Mucosa of gallbladder (tissue), 1 donor: Measurements from ENCODE around the gene ABCG1. TPM values are rescaled to one million over a fixed set of nuclear protein-coding genes. Genes with fewer than 3 reads are reported as not detected.
A peak's percentile ranks its signal among the peaks of the same experiment; 100 is the strongest.

Experiments
- DNase-seq: peaks from one replicate; pipeline ENCODE4 v3.0.0-alpha.2; 2020; ENCODE audit warnings: low spot score
- total RNA-seq: library from RNA; stranded (reverse); gene quantifications from one replicate; pipeline ENCODE4 v1.2.1, GENCODE V29; 2021
- donor health status: DM: no; HTN: no; CAD: no.

ABCG1 gene
- total RNA-seq, 1 donor from 2014 or later: 19.5 TPM

GRCh38 chr21:42191696-42192595, 27.0 kb upstream of the ABCG1 start:
- no peak for DNase-seq

DNA sequence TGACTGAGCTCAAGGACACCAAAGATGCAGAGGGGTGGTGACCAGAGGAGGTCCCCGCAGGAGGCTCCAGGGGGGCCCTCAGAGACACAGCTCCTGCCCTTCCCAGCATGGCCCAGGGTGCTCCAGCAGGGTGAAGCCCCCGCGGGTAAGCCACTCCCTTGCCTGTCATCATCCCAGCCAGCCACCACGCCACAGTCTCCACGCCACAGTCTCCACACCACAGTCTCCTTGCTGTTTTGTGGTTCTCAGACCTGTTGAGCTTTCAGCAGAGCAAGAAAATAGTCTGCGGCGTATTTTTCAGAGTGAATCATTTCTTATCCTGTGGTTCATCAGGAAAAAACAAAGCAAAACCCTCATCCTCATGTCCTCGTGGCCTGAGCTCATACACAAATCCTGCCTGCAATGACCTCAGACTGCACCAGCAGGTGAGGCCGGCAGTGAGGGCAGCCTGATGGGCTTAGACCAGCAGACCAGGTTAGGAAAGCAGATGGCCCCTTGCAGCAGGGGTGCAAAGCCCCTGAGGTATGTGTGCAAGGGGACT, 25.7 kb upstream of the ABCG1 start:
- peak; percentile 7 for DNase-seq

- peak; percentile 8 for DNase-seq
Observed at GRCh38 chr21:42193721-42194120, 25.2 kb upstream of the ABCG1 start.

GRCh38 chr21:42194863-42195262, 24.1 kb upstream of the ABCG1 start:
- no peak for DNase-seq

GRCh38 chr21:42195378-42196031, 23.4 kb upstream of the ABCG1 start:
- DNase-seq: peak; percentile 27

- DNase-seq: no peak
Observed at GRCh38 chr21:42198929-42199867, 19.7 kb upstream of the ABCG1 start.

- no peak for DNase-seq
Observed at GRCh38 chr21:42199868-42200463, 19.0 kb upstream of the ABCG1 start.

DNA sequence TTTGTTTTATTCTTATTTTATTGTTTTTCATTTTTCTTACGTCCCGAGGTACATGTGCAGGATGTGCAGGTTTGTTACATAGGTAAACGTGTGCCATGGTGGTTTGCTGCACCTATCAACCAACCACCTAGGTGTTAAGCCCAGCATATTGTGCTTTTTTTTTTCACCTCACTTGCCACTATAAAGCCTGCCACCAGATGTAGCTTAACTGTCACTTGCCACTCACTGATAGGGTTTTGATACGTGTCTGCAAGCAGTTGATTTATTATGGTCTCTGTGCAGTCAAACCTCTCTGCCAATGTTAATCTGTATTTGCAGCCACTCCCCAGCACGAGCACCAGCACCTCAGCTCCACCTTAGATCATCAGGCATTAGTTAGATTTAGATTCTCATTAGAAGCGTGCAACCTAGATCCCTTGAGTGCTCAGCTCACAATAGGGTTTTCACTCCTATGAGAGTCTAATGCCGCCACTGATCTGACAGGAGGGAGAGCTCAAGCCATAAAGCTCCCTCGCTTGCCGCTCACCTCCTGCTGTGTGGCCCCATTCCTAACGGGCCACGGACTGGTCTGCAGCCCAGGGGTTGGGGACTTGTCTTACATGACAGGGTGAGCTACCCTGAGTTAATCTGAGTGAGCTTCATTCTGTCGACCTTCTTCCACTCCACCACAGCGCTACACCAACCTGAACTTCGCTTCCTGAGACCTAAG, 17.9 kb upstream of the ABCG1 start:
- no peak for DNase-seq

GRCh38 chr21:42201615-42202161, 17.3 kb upstream of the ABCG1 start:
- no peak for DNase-seq

DNA sequence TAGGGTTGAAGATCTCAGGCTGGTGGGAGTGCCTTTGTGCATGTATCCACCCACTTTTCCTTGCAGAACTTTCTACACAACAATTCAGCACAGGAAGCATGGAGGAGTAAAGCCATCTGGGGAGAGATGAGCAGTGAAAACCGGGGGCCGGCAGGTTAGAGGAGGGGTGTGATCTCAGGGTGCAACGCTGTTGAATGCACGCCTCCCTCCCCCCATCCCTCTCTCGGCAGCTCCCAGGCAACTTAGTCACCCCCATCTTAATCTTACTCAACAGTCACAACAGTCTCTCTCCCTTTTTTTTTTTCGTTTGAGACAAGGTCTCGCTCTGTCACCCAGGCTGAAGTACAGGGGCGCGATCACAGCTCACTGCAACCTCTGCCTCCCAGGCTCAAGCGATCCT, 16.6 kb upstream of the ABCG1 start:
- no peak for DNase-seq

GRCh38 chr21:42203321-42203720, 15.6 kb upstream of the ABCG1 start:
- DNase-seq: no peak

GRCh38 chr21:42203936-42204335, 15.0 kb upstream of the ABCG1 start:
- DNase-seq: no peak

GRCh38 chr21:42207426-42207825, 11.5 kb upstream of the ABCG1 start:
- no peak for DNase-seq

GRCh38 chr21:42208036-42208435, 10.9 kb upstream of the ABCG1 start:
- no peak for DNase-seq

- no peak for DNase-seq
Observed at GRCh38 chr21:42208801-42209490, 10.0 kb upstream of the ABCG1 start.

- no peak for DNase-seq
Observed at GRCh38 chr21:42209801-42210479, 9.0 kb upstream of the ABCG1 start.

DNA sequence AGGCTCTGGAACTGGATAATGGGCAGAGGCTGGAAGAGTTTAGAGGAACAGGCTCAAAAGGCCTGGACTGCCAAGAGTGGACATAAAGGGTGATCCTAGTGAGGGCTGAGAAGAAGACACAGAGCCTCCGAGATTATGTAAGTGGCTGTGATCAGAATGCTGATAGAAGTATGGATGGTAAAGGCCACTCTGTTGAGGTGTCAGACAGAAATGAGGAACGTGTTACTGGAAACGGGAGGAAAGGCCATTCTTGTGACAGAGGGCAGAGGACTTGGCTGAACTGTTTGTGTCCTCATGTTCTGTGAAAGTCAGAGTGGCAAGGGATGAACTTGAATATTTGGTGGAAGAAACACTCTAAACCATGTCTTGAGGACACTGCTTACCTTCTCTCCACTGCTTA, 6.7 kb upstream of the ABCG1 start:
- DNase-seq: no peak

DNA sequence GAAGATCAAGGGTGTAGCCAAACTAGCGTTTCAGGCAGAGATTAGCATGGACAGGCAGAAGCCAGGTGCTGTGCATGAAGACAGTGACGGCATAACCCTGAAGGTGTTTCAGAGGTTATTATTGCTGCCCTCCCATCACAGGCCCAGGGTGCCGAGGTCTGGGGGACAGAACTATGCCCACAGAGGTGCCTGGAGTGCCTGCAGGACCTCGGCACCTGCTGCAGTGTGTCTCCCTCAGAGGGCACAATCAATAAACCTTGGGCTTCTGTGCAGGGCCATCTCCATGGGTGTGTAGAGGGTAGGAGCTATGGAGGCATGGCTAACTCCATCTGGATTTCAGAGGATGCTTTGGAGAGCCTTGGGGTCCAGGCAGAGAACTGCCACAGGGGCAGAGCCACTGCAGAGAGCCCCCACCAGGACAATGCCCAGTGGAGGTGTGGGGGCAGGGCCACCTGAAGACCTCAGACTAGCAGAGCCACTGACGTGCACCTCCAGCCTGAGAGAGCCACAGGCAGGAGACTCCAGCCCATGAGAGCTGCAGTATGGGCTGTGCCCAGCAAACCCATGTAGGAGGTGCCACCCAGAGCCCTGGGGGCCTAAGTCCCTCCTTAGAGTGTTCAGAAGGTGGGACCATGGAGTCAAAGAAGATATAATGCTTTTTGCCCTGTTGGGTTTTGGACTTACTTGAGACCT, 5.7 kb upstream of the ABCG1 start:
- no peak for DNase-seq
